EH (cell line): Measurements from ENCODE around the gene MYL7.
A peak's percentile ranks its signal among the peaks of the same experiment; 100 is the strongest.

ENCODE experiments used
- DNase-seq: peaks from one replicate; pipeline ENCODE4 v3.0.0-alpha.2; 2015; ENCODE audit warnings: low read depth

The MYL7 gene

GRCh38 chr7:44112231-44112996 lies 28.7 kb downstream of the MYL7 start:
- DNase-seq = no peak

- no peak for DNase-seq
These were observed 29.4 kb downstream of the MYL7 start for GRCh38 chr7:44111761-44112160.

- DNase-seq = no peak
These were observed 30.2 kb downstream of the MYL7 start for GRCh38 chr7:44110719-44111635.

GRCh38 chr7:44109991-44110390 lies 31.1 kb downstream of the MYL7 start:
- no peak for DNase-seq

DNA sequence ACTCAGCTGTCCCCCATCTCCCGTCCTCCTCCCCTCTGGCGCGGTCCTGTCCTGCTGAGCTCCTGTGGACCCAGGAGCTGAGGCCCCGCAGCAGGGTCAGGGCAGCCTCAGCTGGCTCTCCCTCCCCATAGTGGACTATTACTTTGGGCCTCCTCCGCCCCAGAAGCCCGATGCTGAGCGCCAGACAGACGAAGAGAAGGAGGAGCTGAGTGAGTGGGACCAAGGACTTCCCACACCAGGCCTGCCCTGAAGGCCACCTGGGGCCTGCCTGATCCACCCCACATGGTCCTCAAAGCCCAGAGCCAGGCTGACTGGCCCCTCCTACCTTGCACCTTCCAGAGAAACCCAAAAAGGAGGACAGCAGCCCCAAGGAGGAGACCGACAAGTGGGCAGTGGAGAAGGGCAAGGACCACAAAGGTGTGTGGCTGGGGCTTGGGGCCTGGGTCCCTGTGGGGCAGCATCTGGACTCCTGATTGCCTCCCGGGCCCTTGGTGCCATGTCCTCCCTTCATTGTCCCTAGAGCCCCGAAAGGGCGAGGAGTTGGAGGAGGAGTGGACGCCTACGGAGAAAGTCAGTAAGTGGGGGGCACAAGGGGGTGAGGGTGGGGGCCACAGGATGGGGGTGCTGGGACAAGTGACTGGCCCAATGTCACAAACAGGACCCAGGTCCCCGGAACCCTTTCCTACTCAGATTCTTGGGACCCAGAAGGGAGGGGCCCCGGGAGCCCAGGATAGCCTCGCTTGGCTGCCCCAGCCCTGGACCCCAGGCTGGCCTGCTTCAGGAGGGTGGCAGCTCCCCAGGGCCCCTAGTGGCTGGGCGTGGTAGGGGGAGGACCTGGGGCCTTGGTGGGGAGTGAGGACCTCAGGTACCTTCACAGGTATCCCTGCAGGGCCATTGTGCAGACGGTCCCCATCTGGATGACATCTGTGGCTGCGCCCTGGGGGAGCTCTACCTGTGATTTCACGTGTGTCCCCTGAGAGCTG lies 32.1 kb downstream of the MYL7 start:
- DNase-seq = no peak

DNA sequence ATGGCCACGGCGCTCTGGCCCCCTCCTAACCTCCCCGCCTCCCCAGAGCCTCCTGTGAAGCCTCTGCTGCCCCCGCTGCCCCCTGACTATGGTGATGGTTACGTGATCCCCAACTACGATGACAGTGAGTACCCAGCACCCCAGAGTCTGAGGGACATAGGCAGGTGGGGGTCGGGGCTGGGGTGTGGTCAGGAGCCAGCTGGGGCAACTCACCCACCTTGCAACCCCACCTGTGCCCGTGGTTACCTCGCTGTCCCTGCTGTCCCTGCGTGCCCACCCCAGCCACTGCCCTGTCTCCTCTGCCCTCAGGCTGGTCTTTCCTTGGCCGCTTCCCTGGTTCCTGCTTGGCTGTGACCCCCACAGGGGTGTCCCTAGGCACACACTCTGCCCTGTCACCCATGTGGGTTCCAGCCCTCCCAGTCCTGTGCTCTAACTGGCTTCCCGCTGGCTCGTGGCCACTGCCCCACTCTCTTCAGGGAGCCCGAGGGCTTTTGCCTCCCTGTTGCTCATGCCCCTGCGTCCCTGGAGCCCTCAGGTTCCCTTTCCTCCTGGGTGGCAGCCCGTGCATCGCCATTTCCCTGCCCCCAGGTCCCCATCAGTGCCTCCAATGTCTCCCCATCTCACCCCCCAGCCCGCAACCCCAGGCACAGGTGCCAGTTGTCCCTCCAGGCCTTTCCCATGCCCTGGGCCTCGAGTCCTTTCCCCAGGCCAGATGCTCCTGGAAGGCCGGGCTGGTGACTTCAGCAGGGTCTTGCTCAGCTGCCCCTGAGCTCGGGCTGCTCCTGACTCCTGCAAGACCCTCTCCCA lies 33.0 kb downstream of the MYL7 start:
- no peak for DNase-seq

DNA sequence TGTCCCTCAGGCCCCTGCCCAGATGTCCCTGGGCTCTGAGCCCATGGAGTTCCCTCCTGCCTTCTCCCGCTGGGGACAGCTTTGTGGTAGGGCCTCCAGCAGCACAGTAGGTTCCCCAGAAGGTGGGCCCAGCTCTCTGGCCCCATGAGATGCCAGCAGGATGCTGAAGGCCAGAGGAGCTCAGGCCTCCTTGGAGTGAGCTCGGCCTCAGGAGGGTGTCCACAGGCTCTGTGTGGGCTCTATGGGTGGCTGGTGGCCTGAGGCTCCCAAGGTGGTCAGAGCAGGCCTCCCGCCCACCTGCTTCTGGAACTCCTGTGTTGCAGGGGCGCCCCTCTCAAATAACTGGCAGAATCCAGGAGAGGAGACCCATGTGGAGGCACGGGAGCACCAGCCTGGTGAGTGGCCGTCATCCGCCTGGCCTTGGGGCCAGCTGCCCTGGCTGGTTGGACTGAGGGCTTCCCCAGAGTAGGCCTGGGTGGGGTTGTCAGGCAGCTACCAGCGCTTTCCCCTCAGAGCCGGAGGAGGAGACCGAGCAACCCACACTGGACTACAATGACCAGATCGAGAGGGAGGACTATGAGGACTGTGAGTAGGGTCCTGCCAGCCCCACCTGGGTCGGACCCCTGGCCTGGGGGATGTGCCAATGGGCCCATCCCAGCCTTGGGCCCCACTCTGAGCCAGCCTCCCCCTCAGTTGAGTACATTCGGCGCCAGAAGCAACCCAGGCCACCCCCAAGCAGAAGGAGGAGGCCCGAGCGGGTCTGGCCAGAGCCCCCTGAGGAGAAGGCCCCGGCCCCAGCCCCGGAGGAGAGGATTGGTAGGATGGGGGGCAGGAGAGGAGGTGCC lies 33.8 kb downstream of the MYL7 start:
- no peak for DNase-seq

- no peak for DNase-seq
These were observed 34.6 kb downstream of the MYL7 start for GRCh38 chr7:44106311-44107065.

DNA sequence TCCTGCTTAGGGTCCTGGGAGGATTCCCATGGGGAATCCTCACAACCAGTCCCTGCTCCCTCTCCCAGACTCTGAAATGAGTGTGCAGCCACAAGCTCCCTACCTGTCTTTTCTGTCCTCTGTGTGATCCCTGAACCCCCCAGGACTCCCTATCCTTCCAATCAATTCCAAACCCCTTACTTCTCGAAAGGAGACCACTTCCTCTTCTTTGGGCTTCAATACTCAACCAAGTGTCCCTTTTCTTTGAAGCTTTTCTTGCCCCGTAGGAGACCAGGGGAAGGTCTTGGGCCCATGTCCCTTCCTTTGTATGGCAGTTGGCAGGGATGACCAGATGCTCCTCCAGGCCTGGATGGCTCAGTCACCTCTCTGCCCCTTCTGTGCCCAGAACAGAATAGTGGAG lies 35.3 kb downstream of the MYL7 start:
- no peak for DNase-seq

DNA sequence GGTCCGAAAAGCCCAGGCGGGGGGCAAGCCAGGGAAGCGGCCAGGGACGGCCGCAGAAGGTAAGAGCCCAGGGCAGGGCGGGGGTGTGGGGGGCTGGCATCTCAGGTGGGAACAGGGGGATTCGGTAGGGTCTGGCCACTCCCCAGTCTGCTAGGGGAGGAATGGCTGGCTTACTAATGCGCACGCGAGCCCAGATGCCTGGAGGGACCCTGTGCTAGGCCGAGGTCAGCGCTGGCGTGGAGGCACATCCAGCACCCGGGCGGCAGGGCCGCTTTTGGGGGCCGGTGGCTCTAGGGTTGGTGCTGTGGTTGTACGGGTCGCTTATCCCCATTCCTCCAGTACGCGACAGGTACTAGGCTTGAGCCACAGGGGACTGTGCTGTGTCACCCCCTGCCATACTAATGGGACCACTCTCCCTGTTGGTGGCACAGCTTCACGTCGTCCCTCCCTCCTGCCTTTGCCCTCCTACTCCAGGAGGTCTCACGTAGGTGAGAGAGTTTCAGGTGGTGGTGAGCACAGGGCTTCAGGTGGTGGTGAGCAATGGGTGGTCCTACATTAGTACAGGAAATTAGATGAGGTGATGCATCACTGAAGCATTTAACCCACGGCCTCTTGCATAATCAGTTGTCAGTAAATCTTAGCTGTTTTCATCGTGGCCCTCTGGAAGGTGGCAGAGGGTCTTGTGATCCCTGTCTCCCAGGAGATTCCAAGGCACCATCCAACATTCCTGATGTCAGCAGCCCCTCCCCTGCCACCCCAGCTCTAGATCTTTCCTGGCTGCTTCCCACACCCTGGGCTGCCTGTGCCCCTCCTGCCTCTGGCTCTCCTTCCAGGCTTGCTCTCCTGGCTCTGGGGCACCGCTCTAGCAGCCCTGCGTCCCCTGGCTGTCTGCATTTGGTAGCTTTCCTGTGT lies 36.0 kb downstream of the MYL7 start:
- peak; percentile 83 for DNase-seq

GRCh38 chr7:44103923-44104859 lies 36.9 kb downstream of the MYL7 start, which contains the start of gene AEBP1:
TSS of gene AEBP1 (plus strand) at chr7:44104345. CDS start at chr7:44104666, 321 bp downstream.
- DNase-seq = peak; percentile 70

- DNase-seq = no peak
These were observed 37.6 kb downstream of the MYL7 start for GRCh38 chr7:44103566-44103922.

DNA sequence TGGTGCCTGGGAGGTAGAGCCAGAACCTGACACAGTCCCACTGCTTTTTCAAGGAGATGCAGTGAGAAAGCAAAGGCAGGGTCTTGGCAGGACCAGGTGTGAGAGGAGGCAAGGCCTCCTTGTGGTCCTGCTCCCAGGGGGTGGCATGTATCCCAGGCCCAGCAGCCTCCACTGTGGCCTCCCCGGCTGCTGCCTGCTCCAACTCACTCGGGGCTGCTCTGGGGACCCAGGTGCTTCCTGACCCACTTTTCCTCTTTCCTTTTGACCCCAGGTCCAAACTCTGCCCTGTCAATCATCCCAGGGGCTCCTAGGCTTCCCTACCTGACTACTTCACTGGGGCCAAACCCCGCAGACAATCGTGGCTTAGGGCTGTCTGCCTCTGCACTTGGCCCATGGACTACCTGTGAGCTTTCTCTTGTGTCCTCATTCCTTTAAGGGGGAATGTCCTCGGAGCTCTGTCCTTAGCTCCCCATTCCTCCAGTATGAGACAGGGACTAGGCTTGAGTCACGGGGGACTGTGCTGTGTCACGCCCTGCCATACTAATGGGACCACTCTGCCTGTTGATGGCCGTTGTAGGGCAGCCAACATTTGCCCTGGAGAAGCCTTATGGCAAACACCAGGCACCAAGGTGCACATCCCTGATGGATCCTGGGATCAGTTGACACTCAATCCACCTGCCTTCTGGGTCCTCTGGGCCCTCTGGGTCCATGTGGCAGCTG lies 38.1 kb downstream of the MYL7 start:
- DNase-seq = no peak

GRCh38 chr7:44101966-44102845 lies 38.9 kb downstream of the MYL7 start:
- peak; percentile 95 for DNase-seq

DNA sequence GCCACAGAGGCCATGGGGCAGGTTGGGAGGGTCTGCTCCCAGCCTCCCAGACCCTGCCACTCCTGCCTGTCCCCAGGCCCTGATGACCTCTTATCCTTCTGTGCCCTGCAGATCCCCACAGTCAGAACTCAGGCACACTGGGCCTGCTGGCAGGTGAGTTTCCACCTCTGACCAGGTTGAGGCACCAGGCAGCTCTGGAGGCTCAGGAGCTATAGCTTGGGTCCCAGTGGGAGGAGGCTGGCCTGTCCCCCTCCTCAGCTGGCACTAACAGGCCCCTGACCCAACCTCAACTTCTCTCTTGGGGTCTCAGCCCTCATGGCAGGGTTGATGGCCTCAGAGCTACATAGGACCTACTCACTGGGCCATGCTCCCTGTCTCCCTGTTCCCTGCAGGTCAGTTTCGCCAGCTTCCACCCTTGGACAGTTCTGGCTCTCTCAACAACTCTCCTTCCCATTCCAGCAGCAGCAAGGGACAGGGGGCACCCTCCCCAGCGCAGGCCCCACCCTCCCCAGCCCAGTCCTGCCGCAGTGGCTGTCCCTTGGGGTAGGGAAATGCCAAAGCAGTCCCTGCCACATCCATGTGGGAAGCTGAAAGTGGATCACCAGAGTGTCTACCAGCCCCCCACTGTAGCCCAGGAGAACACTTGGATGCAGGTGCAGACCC lies 39.7 kb downstream of the MYL7 start:
- no peak for DNase-seq
